NCI-H146 treated with DMSO at 0.1 percent for 48 hours (cell line): ENCODE data around the gene GCGR.
"Not testable (repeated sequence)": the region's sequence is repeated elsewhere in the genome, so short reads cannot be mapped to it uniquely, and the experiment has no call there.

Source experiments
- DNase-seq: peaks from one replicate; lab custom pipeline; 2025; ENCODE audit not compliant: unreplicated experiment; lab: John Stamatoyannopoulos, UW

Gene GCGR

DNA sequence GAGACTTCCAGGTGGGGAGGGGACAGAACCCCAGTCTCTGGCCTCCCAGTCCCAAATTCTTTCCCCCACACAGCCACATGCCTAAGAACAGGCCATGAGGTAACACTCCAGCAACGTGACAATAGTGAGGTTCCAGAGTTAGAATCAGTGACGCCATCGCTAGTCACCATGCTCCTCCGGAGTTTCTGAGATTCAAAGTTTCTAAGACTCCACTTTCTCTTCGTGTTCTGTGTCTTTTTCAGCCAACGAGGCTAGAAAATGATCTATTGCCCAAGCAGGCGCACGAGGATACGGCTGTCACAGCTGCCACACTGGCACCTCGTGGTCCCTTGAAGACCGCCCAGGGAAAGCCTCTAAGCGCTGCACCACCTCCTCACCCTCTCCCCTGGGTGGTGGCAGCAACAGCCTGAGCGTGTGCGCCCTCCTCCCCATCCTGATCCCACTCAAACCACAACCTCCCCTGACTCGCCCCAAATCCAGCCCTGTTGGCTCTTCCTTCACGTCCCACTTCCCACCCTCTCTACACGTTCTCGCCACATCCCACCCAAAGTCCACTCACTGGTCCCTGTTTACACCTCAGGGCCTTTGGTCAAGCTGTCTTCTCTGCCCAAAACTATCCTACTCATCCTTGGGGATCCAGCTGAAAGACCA is 28.1 kb downstream of the GCGR start:
- peak; percentile 15 for DNase-seq

DNA sequence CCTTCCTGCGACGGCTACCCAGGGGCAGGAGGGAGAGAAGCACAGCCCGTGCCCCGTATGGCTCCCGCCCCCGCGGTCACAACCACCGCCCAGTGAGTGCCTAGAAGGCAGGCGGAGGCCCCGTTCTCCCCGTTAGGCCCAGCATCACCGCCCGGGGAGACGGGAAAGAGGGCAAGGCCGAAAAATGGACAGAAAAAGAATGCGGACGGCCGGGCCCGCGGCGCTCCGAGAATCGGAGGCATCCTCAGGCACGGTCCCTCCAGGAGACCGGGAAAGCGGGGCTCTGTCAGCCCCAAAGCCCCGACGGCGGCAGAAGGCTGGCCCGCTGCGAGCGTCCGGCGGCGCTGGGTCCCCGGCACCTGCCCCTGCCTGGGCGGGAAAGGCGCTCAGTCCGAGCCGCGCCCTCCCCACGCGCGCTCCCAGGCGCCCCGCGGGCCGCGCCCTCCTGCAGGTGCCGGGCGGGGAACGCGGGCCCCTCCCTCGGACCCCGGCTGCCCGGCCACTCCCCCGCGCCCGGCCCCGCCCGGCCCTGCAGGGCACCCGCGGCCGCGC is 28.7 kb downstream of the GCGR start:
- peak; percentile 72 for DNase-seq

DNA sequence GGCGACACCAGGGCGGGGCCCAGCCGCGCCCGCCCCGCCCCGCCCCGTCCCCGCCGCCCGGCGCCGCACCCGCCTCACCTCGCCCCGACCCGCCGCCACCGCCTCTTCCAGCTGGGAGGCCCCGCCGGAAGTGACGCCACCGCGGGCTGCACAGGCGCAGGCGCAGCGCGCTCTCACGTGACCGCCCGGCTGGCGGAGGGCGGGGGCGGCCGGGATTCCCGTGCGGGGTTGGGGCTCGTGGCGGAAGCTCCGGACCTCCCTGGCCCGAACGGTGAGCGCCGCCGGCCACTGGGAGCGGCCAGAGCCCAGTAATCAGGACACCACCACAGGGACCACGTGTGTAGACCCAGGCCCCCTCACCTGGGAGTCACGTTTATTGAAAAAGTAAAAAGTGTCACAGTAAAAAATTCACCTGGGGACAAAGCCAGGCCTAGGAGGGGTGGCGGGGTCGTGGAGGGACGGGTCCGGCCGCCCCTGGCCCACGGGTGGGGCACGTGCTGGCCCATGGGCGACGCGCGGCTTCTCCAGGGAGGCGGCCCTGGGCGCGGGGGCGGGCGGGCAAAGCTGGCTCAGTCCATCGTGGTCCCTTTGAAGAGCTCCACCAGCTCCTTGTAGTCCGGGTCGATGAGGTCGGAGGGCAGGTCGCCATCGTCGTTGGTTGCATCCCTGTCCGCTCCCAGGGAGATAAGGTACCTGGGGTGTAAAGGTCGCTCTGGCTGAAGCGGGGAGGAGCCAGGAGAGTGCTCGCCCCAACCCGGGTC is 29.4 kb downstream of the GCGR start, which contains the start of gene MCRIP1:
MCRIP1 (minus strand) TSS at position 132 of the 761 bp plus-strand sequence. CDS start 8,785 bp downstream, outside the sequence.
- peak; percentile 73 for DNase-seq

DNA sequence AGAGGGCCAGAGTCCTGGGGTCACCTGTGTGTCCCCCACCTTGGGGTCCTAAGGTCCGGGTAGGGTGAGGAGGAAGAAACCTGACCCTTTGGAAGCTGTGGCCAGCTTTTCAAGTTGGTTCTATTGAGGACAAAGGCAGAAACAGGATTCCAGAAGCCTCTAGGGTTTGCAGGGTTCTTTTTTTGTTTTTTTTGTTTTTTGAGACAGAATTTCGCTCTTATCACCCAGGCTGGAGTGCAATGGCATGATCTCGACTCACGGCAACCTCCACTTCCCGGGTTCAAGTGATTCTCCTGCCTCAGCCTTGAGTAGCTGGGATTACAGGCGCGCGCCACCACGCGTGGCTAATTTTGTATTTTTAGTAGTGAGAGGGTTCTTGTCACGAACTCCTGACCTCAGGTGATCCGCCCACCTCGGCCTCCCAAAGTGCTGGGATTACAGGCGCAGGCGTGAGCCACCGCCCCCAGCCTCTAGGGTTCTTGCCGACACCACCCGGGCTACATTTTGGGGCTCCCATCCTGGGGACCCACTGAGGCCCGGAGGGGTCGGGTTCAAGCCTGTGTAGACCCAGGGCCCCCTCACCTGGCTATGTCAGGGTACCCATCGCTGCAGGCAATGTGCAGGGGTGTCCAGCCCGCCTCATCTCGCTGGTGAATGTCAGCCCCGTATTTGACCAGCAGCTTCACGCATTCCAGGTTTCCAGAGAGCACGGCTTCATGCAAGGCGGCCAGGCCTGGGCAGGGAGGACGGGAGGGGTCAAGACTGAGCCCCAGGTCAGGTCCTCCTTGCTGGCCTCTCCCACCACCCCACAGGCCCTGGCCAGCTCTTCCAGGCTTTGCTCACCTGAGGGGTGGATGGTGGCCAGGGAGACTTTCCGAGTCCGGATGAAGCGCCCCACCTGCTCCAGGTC is 30.2 kb downstream of the GCGR start:
- no peak for DNase-seq

DNA sequence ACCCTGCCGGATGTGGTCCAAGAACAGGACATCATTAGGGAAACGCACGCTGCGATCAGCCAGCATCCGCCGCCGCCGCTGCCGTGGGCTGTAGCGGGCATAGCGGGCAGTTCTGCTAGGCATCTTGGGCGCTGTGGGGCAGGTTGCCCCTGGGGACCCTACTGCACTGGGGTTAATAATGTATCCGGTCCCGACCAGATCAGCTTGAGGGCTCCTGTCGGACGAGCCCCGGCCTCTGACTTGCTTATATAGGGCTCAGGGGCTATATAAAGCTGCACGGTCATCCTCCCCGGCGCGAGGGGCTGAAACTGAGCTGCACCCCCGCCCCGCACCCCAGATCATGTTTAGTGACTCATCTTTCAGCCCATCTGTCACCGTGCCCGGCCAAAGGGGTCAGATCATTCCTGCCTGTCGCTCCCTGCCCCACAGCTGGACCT is 30.9 kb downstream of the GCGR start, which contains the start of gene PPP1R27:
PPP1R27 (minus strand) TSS at position 220 of the 437 bp plus-strand sequence; CDS start at position 123, 97 bp downstream.
- no peak for DNase-seq

DNA sequence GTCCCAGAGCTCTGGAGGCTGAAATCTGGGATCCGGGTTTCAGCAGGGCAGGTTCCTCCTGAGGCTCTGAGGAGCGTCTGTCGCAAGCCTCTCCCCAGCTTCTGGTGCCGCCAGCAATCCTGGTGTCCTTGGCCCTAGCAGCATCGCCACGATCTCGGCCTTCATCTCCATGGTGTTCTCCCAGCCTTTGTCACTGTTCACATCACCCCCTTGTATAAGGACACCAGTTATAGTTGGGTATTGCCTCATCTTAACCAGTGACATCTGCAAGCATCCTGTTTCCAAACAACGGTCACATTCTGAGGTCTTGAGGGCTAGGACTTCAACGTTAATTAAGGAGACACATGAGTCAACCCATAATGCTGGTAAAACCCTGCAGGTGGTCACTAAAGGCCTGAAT is 33.7 kb downstream of the GCGR start:
- no peak for DNase-seq

DNA sequence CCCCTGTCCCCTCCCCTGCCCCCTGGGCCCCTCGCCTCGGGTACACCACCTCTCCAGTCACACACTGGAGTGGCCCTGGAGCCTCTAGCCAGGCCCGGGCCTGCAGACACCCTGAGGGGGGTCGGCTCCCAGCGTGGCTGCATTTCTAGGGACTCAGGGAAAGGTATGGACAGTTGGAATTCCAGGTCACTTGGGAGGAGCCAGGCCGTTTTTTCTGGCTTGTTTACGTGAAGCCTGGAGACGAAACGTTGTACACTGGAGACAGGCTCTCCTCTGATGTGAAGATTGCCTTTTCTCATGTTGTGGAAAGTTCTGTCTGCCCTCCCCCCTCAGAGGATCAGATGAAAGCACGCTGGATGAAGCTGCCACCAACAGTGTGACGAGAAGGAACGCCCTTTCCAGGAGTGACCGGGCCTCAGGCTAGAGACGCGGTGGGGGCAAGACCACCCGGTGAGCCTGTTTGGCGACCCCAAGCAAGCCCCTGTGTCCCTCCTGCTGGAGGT is 34.9 kb downstream of the GCGR start:
- no peak for DNase-seq

DNA sequence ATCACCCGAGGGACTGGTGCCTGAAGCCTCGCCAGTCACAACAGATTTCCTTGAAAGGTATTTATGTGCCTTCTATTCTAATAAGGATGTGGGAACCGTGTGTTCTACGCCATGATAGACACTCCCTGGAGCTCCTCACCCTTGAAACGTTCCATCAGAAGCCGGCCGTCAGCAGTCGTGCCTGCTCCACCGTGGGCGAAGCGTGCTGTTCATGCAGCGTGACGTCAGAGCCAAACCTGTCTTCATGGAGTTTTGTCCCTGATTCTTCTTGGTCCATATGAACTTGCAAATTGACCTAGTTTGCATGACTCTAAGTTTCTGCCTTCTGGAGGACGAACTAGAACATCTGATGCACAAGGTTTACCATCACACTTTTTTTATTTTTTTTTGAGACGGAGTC is 35.4 kb downstream of the GCGR start:
- DNase-seq: no peak

DNA sequence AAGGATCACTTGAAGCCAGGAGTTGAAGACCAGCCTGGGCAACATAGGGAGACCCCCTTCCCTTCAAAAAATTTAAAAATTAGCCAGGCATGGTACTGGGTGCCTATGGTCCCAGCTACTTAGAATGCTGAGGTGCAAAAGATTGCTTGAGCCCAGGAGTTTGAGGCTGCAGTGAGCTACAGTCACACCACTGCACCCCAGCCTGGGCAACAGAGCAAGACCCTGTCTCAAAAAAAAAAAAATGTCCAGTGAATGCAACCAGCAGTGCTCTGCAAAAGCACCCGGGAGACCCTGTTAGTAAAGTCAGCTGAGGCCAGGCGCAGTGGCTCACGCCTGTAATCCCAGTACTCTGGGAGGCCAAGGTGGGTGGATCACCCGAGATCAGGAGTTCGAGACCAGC is 36.1 kb downstream of the GCGR start:
- not testable (repeated sequence) for DNase-seq

DNA sequence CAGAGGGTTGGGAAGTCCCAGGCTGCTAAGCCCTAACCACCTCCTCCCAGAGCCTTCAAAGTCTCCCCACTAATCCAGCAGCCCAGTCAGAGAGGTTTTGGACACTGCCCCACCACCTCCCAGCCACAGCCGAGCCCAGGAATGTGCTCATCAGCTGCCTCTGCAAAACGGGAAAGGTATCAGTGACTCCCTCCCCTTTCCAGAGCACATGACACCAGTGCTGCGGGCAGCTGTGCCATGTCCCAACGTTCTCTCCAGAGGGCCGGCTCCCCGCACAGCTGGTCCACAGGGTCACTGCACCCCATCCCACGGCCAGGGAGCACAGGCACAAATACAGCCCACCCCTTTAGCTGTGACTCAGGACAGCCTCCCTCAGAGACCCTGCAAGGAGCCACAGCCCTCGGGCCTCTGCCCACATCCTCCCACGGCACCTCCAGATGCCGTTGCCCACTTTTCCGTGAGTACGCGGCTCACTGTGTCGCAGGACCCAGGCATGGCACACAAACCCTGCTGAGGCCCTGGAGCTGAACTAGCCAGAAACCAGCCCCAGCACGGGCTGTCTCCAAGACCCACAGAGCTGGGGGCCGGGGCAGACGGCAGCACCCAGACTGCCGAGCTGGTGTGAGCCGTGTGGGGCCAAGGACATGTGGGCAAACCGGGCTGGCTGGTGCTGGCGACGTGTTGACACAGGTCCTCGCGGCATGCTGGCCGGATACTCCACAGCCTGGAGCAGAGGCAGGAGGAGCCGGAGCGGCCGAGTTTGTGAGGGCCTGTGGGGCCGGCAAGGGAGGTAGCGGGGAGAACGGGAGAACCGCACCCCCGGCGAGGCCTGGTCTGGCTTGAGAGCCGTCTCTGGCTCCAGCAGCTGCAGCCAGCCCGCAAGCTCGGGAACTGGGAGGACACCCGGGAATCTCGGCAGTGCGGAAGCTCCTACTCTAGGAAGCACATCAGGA is 37.2 kb downstream of the GCGR start:
- DNase-seq: no peak

DNA sequence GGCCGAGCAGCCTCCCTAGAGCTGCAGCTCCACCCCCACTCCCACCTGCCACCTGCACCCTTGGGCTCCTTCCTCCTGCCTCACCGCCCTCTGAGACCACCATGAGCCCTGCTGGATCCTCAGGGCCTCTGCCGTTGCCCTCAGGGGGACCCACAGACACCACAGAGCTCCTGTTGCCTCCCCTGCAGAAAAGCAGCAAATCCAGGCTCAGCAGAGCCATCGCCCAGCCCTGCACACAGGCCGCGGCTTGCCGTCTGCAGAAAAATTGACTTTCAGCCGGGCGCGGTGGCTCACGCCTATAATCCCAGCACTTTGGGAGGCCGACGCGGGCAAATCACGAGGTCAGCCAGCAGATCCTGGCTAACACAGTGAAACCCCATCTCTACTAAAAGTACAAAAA is 37.9 kb downstream of the GCGR start:
- no peak for DNase-seq

DNA sequence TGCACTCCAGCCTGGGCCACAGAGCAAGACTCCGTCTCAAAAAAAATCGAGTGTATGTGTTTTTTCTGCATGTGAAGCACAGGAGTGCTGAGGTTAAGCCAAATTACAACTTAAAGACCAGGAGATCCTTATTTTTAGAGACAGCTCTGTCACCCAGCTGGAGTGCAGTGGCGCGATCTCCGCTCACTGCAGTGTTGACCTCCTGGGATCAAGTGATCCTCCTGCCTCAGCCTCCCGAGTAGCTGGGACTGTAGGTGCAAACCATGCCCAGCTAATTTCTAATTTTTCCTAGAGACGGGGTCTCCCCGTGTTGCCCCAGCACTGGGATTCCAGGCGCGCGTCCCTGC is 38.4 kb downstream of the GCGR start:
- DNase-seq: no peak

DNA sequence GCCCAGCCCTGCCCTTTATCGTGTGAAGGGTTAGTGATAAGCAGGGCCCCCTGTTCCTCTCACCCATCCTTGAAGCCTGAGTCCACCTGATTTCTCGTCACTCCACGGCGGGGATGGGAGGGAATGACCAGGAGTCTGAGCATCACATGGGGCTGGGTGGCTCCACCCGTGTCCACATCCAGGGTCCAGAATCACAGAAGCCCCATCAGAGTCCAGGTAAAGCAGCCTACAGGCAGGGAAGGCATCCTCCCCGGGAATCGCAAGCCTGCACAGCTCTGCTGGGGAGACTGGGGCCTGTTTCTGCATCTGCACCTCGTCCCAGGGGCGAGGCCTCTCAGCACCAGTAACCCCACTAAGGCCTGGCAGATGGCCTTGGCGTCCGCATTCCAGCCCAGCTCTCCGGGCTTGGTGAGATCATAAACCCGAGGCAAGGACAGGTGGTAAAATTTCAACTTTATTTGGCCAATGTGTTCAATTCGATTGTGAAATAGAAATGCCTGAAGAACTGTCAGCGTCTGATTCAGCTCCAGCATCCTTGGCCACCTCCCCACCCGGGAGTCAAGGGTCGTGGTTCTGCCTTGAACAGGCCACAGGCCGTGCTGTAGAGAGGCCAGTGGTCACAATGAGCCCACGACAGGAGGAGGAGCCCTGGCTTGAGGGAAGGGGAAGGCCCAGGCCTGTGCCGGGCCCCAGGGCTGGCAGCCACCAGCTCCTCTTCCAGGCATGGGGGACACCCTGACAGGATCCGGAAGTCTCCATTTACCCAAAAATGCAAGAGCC is 39.0 kb downstream of the GCGR start:
- no peak for DNase-seq

DNA sequence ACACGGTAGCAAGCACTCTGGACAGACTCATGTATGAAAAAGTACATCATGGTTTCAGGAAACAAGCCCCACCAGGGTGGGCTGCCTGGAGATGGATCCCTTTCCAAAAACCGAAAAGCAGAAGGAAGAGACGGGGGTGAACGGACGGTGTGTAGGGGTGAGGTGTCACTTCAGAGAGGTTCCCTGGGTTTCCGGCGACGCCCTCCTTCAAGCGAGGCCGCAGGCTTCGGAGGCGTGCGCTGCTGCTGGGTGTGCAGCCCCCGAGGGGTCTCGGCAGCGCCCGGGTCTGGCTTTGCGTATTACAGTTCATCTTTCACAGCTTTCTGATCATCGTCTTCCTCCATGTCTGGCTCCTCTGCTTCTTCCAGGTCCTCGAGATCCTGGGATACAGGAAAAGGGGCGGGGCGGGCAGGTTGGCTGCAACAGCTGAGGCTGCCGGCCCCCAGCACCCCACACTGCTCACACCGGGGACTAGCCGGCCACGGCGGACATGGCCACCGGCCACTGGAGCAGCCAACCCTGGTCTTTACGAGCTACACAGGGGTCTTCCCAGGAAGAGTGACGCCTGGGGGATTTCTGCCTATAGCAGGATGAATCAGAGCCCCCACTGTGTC is 39.9 kb downstream of the GCGR start:
- no peak for DNase-seq

DNA sequence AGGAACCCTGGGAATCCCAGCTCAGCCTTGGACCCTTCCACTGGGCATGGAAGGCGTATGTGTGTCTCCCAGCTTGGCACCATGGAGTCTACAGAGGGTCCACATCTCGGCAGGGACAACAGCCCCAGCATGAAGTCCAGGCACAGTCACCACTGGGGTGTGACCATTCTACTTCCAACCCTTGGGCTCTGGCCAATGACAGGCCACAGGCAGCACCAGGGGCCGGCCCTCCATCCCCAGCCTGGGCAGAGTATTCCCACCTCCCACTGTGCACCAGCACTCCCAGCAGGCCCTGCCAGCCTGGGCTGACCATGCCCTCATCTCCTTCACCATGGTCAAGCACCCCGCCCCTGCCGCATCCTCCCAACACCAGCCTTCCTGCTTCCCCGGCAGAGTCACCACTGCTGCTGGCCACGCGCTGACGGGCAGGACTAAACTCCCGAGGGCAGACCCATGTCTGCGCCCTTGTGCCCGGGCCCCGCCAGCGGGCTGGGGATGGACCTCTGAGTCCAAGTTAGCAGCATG is 40.4 kb downstream of the GCGR start:
- DNase-seq: no peak

DNA sequence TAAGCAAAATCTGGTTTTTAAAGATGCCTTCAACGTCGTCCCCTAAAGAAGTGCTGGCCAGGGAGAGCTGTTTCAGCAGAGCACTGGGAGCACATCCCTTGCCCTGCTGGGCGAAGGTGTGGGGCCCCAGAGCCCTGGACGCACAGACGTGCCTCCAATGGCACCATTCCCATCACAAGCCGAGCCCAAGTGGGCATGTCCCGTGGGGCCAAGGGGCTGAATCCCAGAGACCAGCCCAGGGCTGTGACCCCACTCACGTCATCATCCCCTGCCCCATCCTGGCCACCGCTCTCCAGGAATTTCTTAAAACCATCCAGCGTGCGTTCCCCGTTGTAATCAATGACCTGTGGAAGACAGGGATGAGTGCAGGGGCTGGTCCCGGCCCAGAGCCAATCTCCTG is 40.9 kb downstream of the GCGR start:
- DNase-seq: no peak

DNA sequence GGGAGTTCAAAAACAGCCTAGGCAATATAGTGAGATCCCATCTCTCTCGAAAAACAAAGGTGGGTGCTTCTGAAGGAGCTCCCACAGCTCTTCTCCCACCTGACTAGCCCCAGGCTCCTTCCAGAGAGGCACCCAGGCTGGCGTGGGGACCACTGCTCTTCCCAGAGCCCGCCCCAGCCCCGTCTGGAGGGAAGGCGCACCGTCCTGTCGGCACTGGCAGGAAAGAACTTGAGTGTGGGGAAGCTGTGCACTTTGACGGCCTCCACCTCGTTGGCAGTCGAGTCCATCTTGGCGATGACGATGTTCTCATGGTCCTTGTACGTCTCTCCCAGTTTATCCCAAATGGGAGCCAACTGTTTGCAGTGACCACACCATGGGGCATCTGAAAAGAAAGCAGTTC is 41.4 kb downstream of the GCGR start:
- DNase-seq: no peak
